Measurements from ENCODE around the gene RNF175. TPM values are rescaled to one million over a fixed set of nuclear protein-coding genes. Genes with fewer than 3 reads are reported as not detected.
"Not testable (repeated sequence)": the region's sequence is repeated elsewhere in the genome, so short reads cannot be mapped to it uniquely, and the experiment has no call there.

The RNF175 gene
- total and polyA plus RNA-seq, 10 donors: 0.26 to 1.9 (median 0.46) TPM; not detected in 1

DNA sequence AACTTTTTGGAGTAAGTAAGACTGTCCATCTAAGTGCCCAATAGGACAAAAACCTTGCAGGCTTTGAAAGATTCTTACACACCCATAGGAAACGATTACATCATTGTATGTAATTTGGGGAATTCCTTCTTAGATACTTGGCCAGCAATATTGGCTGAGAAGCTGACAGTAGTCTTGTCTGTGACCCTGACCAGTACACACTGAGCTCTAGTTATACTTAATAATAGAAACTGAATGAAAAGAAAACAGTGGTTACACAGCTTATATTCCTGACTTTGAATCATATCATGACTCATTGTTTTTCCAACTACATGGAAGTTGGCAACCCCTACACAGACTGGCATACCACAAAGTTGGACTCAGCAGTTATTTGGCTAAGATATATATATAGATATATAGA, 82.8 kb downstream of the RNF175 start:
- no peaks in the 10 kb centered on the region for H3K36me3 ChIP-seq
- no peak for DNase-seq
- intact Hi-C loops (cut with DNase I; ENCODE audit: low total_unique reads): no loop called here
- H3K27me3 ChIP-seq (replicated peaks in 1 of 7): no peaks in the 10 kb centered on the region
- no peak overlapping the region for H3K27ac ChIP-seq
- 43 to 75% (median 67%) methylated on average over 1 of the region's 1 CpG for WGBS, 5 donors
- peaks cover 0 to 33% (median 32%) of the 10 kb centered on the region in 8 donors for H3K9me3 ChIP-seq
- no peak overlapping the region for H3K4me3 ChIP-seq
- TF ChIP-seq POLR2AphosphoS5 (IDR thresholded peaks at IDR 0.05): no peak
- no peak for TF ChIP-seq POLR2A (IDR thresholded peaks at IDR 0.05)
- H3K4me1 ChIP-seq: peaks cover 0 to 4% (median 0%) of the 10 kb centered on the region in 6 donors

DNA sequence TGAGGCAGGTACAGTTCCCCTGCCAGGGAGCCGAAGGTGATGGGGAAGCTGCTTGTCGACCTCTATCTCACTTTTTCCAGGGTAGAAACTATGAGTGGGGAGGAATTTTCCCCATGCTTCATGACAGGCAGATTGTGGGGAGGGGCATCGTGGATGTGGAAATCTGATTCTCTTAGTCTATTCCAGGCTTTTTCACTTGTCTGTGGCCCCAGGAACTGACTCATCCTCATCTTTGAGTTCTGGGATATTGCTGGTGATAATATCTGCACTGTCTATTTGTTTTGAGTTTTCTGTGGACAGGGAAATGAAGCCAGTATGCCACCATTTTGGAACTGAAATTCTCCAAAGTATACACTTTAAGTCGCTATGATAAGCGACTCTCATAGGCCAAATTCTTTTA, 83.3 kb downstream of the RNF175 start:
- Histone ChIP-seq H3K36me3 (no peaks in the 10 kb centered on the region), H3K4me3 (no peak overlapping the region), H3K27ac (no peak overlapping the region), H3K9me3 (peaks cover 0 to 33% (median 32%) of the 10 kb centered on the region in 8 donors), H3K27me3 (replicated peaks in 1 of 7) (no peaks in the 10 kb centered on the region), H3K4me1 (peaks cover 0 to 4% (median 0%) of the 10 kb centered on the region in 6 donors)
- intact Hi-C loops (cut with DNase I; ENCODE audit: low total_unique reads): no loop called here
- WGBS, 5 donors: 84 to 94% (median 86%) methylated on average over 5 of the region's 5 CpGs
- TF ChIP-seq POLR2A (IDR thresholded peaks at IDR 0.05): no peak
- TF ChIP-seq POLR2AphosphoS5 (IDR thresholded peaks at IDR 0.05): no peak
- TF ChIP-seq, protein P1, sequence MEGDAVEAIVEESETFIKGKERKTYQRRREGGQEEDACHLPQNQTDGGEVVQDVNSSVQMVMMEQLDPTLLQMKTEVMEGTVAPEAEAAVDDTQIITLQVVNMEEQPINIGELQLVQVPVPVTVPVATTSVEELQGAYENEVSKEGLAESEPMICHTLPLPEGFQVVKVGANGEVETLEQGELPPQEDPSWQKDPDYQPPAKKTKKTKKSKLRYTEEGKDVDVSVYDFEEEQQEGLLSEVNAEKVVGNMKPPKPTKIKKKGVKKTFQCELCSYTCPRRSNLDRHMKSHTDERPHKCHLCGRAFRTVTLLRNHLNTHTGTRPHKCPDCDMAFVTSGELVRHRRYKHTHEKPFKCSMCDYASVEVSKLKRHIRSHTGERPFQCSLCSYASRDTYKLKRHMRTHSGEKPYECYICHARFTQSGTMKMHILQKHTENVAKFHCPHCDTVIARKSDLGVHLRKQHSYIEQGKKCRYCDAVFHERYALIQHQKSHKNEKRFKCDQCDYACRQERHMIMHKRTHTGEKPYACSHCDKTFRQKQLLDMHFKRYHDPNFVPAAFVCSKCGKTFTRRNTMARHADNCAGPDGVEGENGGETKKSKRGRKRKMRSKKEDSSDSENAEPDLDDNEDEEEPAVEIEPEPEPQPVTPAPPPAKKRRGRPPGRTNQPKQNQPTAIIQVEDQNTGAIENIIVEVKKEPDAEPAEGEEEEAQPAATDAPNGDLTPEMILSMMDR (IDR thresholded peaks at IDR 0.05 in 8 of 11, conservative IDR thresholded peaks at IDR 0.05 in 3 of 11): no peak
- no peak for DNase-seq

DNA sequence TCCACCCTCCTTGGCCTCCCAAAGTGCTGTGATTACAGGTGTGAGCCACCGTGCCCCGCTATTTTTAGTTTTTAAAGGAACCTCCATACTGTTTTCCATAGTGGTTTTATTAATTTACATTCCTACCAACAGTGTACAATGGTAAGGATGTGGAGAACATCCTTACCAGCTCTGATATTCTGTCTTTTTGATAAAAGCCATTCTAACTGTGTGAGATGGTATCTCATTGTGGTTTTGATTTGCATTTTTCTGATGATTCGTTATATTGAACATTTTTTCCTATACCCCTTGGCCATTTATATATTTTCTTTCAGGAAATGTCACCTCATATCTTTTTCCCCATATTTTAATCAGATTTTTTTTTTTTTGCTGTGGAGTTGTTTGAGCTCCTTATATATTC, 90.0 kb downstream of the RNF175 start:
- intact Hi-C loops (cut with DNase I; ENCODE audit: low total_unique reads): no loop called here
- Histone ChIP-seq H3K36me3 (no peaks in the 10 kb centered on the region), H3K4me3 (no peak overlapping the region), H3K9me3 (peaks cover 0 to 22% (median 11%) of the 10 kb centered on the region in 8 donors), H3K4me1 (no peaks in the 10 kb centered on the region), H3K27me3 (replicated peaks in 1 of 7) (no peaks in the 10 kb centered on the region), H3K27ac (no peak overlapping the region)
- no peak for DNase-seq
- WGBS, 5 donors: 38 to 54% (median 40%) methylated on average over 3 of the region's 3 CpGs
- TF ChIP-seq POLR2AphosphoS5 (IDR thresholded peaks at IDR 0.05): no peak
- no peak for TF ChIP-seq POLR2A (IDR thresholded peaks at IDR 0.05)
- TF ChIP-seq, protein P1 (IDR thresholded peaks at IDR 0.05 in 8 of 11, conservative IDR thresholded peaks at IDR 0.05 in 3 of 11): no peak

DNA sequence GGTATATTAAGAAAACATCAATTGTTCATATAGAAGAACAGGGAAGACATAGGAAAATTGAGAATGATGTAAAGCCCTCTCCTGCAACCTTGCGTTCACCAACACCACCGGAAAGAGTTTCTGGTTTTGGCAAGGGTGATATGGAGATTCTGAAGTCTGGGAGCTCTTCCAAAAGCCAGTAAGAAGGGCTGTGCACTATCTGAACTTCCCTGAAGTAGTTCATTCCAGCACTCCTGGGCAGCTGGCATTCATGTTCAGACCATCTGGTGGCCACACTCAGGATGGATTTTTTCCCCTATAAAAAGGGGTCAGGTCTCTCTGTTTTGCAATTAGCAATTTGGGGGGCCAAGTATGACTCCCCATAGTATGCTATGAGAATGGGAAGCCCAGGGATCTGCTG, 91.2 kb downstream of the RNF175 start:
- H3K4me1 ChIP-seq: no peaks in the 10 kb centered on the region
- 84 to 98% (median 96%) methylated on average over 2 of the region's 2 CpGs for WGBS, 5 donors

DNA sequence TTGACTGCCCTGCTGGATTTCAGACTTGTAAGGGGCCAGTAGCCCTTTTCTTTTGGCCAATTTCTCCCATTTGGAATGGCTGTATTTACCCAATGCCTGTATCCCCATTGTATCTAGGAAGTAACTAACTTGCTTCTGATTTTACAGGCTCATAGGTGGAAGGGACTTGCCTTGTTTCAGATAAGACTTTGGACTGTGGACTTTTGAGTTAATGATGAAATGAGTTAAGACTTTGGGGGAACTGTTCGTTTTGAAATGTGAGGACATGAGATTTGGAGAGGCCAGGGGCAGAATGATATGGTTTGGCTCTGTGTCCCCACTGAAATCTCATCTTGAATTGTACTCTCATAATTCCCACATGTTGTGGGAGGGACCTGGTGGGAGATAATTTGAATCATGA, 93.3 kb downstream of the RNF175 start:
- H3K36me3 ChIP-seq; intact Hi-C loops (cut with DNase I; ENCODE audit: low total_unique reads); H3K4me3 ChIP-seq; H3K27ac ChIP-seq; DNase-seq; H3K4me1 ChIP-seq; H3K27me3 ChIP-seq (replicated peaks in 1 of 7): not testable (repeated sequence)
- 67 to 86% (median 74%) methylated on average over 1 of the region's 1 CpG for WGBS, 5 donors
- H3K9me3 ChIP-seq: peaks cover 0 to 15% (median 0%) of the 10 kb centered on the region in 8 donors

More for the DNA sequence above, 91.2 kb downstream of the RNF175 start:
- H3K27ac ChIP-seq: no peak overlapping the region
- no peak for DNase-seq
- no peak for TF ChIP-seq POLR2AphosphoS5 (IDR thresholded peaks at IDR 0.05)
- TF ChIP-seq, protein P1 (IDR thresholded peaks at IDR 0.05 in 8 of 11, conservative IDR thresholded peaks at IDR 0.05 in 3 of 11): no peak
- no peak for TF ChIP-seq POLR2A (IDR thresholded peaks at IDR 0.05)
- H3K36me3 ChIP-seq: no peaks in the 10 kb centered on the region
- intact Hi-C loops (cut with DNase I; ENCODE audit: low total_unique reads): no loop called here
- no peaks in the 10 kb centered on the region for H3K27me3 ChIP-seq (replicated peaks in 1 of 7)
- H3K9me3 ChIP-seq: peaks cover 0 to 15% (median 0%) of the 10 kb centered on the region in 8 donors
- H3K4me3 ChIP-seq: no peak overlapping the region

All from spleen (tissue), 11 donors.